ENCODE measurements around the gene SSX2IP.
"Not testable (repeated sequence)": the region's sequence is repeated elsewhere in the genome, so short reads cannot be mapped to it uniquely, and the experiment has no call there.

SSX2IP gene

DNA sequence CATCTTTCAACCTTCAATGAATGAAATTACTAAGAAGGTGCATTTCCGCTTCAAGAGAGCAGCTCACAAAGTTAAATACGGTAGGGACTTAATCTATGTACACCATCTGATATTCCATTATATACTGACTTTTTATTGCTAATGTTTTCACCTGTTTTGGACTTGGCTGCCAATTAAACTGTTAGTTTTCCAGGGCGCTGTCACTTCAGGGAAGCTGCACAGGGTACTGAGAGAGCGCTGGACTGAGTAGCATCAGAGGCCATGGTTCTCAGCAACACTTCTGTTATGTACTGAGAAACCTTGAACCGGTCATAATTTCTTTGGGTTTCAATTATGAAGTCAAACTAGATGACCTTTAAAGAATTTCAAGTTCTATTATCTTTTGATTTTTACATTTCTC lies 8.2 kb downstream of the SSX2IP start:
- no peak for DNase-seq (ENCODE audit: low read depth in 3 of 3, low spot score in 1 of 3)

DNA sequence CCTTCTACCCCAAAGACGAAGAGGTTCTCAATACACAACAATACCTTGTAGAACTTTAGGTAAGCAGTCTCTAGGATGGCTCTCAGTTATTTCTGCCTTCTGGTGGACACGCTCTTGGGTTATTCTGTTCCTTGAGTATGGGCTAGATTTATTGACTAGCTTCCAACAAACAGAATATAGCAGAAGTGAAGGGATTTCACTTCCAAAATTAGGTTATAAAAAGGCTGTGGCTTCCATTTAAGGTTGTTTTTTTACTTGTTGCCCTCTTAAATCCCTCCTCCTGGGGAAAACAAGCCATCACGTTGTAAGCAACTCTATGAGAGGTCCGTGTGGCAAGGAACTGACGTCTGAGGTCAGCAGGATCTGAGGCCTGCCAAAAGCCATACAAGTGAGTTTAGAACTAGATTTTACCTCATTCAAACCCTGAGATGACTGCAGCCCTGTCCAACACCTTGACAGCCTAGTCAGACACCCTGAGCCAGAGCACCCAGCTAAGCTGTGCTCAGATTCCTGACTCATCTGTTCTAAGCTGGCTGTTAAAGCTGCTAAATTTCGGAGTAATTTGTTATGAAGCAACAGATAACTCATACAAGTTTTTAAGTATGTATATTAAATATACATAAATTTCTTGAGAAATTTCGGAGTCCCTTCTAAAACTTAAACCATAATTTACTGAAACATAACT lies 12.7 kb downstream of the SSX2IP start:
- no peak for DNase-seq (ENCODE audit: low read depth in 3 of 3, low spot score in 1 of 3)

DNA sequence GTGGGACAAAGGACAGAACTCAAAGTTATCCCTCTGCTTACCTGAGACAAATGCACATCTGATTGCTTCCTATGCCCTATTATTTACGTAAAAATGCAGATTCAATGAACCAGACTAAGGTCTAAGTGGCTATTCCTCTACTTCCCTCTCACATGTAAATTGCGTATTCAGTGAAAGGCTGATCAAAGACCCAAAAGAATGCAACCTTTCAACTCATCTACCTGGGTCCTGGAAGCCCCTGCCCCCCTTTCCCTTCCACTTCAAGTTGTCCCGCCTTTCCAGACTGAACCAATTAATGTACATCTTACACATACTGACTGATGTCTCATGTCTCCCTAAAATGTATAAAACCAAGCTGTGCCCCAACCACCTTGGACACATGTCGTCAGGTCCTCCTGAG lies 14.6 kb downstream of the SSX2IP start:
- no peak for DNase-seq (ENCODE audit: low read depth in 3 of 3, low spot score in 1 of 3)

DNA sequence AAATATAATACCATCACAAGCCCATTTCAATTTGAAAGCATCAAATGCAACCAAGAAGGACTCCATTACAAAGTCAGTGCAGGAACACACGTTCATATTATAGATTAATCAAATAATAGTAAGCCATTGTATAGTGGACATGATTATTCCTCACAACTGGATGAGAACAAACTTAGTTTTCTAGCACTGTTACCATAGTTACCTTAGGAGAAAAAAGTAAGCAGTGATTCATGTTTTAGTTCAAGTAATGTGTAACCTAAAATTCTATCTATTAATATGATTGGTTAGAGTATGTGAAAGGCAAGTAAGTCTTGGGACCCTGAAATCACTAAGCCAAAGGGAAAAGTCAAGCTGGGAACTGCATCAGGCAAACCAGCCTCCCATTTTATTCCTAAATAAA lies 15.2 kb downstream of the SSX2IP start:
- no peak for DNase-seq (ENCODE audit: low read depth in 3 of 3, low spot score in 1 of 3)

GRCh38 chr1:84674705-84675104 lies 15.6 kb downstream of the SSX2IP start:
- no peak for DNase-seq (ENCODE audit: low read depth in 3 of 3, low spot score in 1 of 3)

DNA sequence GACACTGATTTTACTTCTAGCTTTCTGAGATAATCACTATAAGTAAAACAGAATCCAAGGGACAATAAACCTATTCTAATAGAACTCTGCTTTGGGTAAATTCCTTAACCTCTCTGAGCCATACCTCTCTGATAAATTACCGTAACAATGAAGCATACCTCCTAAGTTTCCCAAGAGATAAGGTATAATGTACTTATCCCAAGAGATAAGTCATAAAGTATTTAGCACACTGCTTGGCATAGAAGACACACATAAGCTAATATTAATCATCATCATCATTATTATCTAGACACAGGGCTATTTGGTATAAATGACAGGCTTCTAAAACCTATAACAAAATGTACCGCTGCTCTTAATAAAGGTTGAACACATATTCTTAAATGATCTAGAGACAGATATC lies 16.2 kb downstream of the SSX2IP start:
- no peak for DNase-seq (ENCODE audit: low read depth in 3 of 3, low spot score in 1 of 3)

DNA sequence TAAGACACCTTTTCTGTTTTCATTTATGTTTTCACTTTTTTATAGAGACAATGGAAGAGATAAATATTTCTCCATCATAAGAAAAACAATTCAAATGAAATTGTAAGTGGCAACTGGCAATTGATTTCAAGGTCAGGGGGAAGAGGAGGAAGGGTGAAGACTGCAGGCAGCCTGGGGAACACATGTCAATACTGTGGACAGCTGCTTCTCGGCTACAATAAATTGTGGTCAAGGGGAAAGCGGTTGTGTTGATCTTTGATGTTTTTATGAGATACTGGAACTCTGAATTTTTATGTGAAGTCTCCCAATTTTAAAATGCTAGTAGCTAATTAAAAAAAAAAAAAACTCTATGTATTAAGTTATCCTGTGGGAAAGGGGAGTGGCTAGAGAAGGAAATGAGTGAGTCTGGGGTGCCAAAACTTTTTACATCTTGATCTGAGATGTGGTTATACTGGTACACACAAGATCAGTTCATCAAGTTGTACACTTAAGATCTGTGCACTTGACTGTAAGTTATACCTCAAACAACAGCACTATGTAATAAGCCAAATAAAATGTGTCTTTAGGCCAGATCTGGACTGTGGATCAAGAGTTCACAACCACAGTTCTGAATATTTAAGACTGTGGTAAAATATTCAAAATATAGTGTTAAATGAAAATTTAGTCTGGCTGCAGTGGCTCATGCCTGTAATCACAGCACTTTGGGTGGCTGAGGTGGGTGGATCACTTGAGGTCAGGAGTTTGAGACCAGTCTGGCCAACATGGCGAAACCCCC lies 18.0 kb downstream of the SSX2IP start:
- DNase-seq (ENCODE audit: low read depth in 3 of 3, low spot score in 1 of 3) = no peak

DNA sequence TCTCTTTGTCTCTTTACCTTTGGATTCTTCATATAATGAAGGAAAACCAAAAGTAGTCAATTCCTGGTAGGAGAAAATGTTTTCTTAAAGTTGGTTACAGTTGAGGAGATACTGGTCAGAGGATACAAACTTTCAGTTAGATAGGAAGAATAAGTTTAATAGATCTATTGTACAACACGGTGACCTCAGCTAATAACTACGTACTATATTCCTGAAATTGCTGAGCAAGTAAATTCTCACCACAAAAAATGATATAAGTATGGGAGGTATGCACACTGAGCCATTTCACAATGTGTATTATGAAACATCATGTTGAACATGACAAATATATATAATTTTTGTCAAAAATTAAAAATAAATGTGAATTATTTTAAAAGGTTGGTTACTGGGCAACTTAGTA lies 20.4 kb downstream of the SSX2IP start:
- DNase-seq (ENCODE audit: low read depth in 3 of 3, low spot score in 1 of 3) = no peak

DNA sequence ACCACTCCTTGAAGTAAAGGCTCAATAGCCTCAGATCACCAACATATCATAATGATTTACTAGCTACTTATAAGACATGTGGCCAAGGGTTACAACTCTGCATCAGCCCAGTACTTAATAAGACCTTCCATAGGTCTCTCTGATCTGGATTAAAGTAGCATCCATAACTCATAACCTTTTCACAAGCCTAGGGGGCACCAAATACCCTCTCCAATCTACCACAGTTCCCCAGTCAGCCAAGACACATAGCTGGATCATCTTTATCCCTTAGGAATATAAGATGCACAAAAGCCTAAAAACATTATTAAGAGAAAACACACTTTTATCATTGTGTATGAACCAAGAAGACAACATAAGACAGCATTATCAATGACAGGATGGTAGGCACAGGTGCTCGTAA lies 22.1 kb downstream of the SSX2IP start:
- DNase-seq (ENCODE audit: low read depth in 3 of 3, low spot score in 1 of 3) = no peak

- no peak for DNase-seq (ENCODE audit: low read depth in 3 of 3, low spot score in 1 of 3)
Measured at GRCh38 chr1:84665703-84666317, 24.5 kb downstream of the SSX2IP start.

DNA sequence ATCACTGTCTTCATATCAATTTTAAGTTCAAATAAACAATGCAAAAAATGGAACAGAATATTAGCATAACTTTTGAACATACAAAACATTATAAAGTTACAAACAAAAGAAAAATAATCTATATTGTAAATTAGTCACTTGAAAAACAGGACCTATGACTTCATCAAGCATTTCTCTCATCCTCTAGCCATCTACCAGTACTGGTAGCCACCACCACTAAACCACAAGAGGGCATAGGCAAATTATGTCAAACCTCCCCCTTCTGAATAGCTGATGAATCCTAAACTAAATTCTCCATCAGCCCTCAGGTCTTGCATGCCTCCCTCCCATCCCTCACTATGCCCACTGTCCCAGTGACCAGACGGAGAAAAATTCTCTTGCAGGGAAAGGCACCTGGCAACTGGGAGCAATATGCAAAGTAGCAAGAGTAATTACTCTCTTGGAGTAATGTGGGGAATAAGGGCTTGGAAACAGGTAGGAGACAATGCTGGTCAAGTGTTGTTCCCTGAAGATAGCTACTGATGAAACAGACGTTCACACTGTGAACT lies 37.1 kb downstream of the SSX2IP start:
- no peak for DNase-seq (ENCODE audit: low read depth in 3 of 3, low spot score in 1 of 3)

DNA sequence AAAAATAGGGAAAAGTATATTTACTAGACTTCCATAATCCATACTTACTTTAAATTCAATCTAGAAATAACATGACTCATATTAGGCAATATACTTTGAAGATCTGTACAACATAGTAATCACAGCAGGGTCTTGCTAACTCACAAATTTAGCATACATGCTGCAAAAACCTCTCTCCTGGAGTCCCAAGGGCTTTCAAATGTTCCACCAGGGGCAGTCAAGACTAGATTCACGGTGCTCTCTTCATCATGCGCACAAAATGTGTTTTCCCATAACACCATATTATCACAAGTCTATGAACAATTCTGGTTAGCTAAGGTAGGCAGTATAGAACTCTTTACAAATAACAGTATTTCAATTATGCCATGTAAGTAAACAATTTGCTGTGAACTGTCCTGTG lies 45.8 kb downstream of the SSX2IP start:
- no peak for DNase-seq (ENCODE audit: low read depth in 3 of 3, low spot score in 1 of 3)

DNA sequence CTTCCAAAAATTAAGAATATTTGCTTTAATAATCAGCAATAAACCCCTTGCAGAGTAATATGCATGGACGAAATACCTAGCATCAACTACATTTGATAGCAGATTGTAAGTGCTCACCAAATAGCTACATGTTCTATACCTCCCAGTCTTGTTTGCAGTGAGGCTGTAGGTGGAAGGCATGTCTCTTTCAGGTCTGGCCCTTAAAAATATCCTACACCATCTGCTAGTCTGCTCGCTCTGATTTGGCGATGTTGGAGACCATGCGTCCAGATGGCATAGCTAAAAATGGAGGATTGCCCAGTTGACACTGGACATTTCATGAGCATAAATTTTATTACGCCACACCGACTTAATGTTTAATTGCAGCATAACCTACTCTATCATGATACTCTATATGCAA lies 47.1 kb downstream of the SSX2IP start:
- DNase-seq (ENCODE audit: low read depth in 3 of 3, low spot score in 1 of 3) = no peak

GRCh38 chr1:84642774-84643173 lies 47.5 kb downstream of the SSX2IP start:
- DNase-seq (ENCODE audit: low read depth in 3 of 3, low spot score in 1 of 3) = no peak

DNA sequence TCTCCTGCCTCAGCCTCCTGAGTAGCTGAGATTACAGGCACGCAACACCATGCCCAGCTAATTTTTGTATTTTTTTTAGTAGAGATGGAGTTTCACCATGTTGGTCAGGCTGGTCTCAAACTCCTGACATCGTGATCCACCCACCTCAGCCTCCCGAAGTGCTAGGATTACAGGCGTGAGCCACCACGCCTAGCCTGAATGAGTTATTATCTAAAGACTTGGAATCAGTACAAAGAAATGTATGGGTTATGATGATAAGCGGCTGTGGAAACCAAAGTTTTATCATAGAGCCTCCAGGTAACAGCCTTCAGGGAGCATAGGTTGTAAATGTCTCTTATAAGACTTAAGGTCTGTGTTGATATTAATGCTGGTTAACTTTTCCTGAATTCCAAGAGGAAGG lies 50.5 kb downstream of the SSX2IP start:
- DNase-seq (ENCODE audit: low read depth in 3 of 3, low spot score in 1 of 3) = not testable (repeated sequence)

GRCh38 chr1:84635429-84635828 lies 54.8 kb downstream of the SSX2IP start:
- no peak for DNase-seq (ENCODE audit: low read depth in 3 of 3, low spot score in 1 of 3)

- no peak for DNase-seq (ENCODE audit: low read depth in 3 of 3, low spot score in 1 of 3)
Measured at GRCh38 chr1:84634536-84635205, 55.6 kb downstream of the SSX2IP start.

DNA sequence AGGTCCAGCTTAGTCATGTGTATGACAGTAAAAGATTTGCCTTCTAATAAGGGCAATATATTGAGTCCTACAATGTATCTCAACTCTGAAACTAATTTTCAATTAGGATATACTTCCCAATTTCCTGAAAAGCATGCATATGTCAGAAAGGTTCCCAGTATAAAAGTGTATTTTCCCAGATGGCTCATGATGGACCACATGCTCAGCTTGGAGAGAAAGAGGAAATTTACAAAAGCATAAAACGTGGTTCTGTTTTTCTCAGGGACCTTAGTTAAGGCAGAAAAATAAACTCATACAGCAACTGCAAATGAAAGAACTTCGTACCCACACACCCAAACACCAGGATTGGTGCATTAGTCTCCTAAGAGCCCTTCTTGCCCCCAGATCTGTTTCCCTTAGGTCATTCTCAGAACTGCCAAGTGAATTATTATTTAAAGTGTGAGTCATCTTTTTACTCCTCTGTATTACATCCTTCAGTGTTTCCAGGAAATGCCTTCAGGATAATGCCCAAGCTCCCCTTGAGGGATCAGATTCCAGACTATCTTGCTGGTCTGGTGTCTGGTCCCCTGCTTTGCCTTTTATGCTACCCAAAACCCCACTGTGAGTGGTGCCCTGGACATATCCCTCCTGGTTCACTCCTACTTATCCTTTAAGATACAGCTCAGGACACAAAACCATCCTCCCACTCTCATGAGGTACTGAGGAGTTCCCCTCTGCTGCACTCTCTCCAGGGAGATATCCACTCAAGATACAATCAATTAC lies 57.4 kb downstream of the SSX2IP start:
- no peak for DNase-seq (ENCODE audit: low read depth in 3 of 3, low spot score in 1 of 3)

GRCh38 chr1:84632137-84632536 lies 58.1 kb downstream of the SSX2IP start:
- DNase-seq (ENCODE audit: low read depth in 3 of 3, low spot score in 1 of 3) = no peak

DNA sequence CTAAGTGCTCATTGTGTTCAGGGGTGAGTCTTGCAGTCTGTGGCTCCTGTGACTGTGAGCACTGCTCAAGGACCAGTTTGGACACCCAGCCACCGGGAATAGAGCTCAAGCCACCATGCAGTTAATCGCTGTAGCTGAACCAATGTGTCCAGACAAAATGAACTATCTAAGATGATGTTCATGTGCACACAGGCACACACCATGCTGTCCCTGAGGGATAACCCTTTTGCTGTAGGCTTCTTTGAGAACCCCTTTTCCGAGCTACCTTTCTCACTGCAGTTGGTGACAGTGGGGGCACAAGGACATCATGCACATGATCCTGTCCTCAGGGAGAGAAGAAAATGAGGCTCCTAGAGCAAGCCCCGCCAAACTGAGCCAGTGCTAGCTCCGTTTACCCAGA lies 65.4 kb downstream of the SSX2IP start:
- no peak for DNase-seq (ENCODE audit: low read depth in 3 of 3, low spot score in 1 of 3)

- DNase-seq (ENCODE audit: low read depth in 3 of 3, low spot score in 1 of 3) = no peak
Measured at GRCh38 chr1:84621553-84621952, 68.7 kb downstream of the SSX2IP start.

Data from stimulated activated CD4-positive, alpha-beta T cell treated with anti-CD3 and anti-CD28 coated beads, TNF-alpha, amount 100 ng/mL, for 1 hour (primary cell).